Endothelial cell of umbilical vein (primary cell): ENCODE data around the gene NEK3. TPM values are rescaled to one million over a fixed set of nuclear protein-coding genes. Genes with fewer than 3 reads are reported as not detected.

Experiments used
- BruUV-seq: library from RNA; stranded (reverse); fragments of 400-500 nt; replicated peaks from 2 replicates; lab custom pipeline; 2021; lab: Mats Ljungman, UMichigan
- CTCF ChIA-PET: fragments of 300-600, 350-600 bp; sonication (Branson Sonifier 250); formaldehyde crosslinking; loops from one replicate; lab custom pipeline; 2021; ENCODE audit warnings: antibody characterized with exemption, inconsistent platforms; lab: Charles Lee
- POLR2A ChIA-PET: fragments of 300-600, 350-600 bp; sonication (Branson Sonifier 250); formaldehyde crosslinking; loops from one replicate; lab custom pipeline; 2021; ENCODE audit warnings: antibody characterized with exemption, inconsistent platforms; lab: Charles Lee
- DNase-seq: peaks from one replicate; pipeline ENCODE4 v3.0.0-alpha.2; 2011; ENCODE audit warnings: low read depth, low spot score
- FAIRE-seq: peaks from 2 replicates; lab custom pipeline; 2011; peaks lifted over from hg19 to GRCh38; lab: Jason Lieb, UNC
- H2AFZ ChIP-seq: 2 replicates; pipeline ENCODE4 v1.6.0; 2012; ENCODE audit warnings: low read depth, low read length, control low read depth, inconsistent platforms
- H3K27ac ChIP-seq: 2 replicates; pipeline ENCODE4 v1.5.1; 2011; ENCODE audit warnings: low read depth, mild to moderate bottlenecking, control low read depth, low read length, moderate library complexity; ENCODE audit not compliant: insufficient read depth
- H3K27me3 ChIP-seq, 2 experiments: 2 replicates each; pipeline versions ENCODE4 v1.6.0 to v1.6.1; 2011; ENCODE audit warnings: low read length in 2 of 2, mixed read lengths in 1 of 2; ENCODE audit not compliant: control insufficient read depth in 2 of 2, insufficient read depth in 2 of 2
- H3K36me3 ChIP-seq, 2 experiments: 2 replicates in 1 of 2; 3 replicates in 1 of 2; pipeline ENCODE4 v1.5.1; 2011; ENCODE audit warnings: low read length in 2 of 2, mild to moderate bottlenecking in 1 of 2, moderate library complexity in 1 of 2; ENCODE audit not compliant: control insufficient read depth in 2 of 2, insufficient read depth in 2 of 2; ENCODE audit errors: extremely low read depth in 1 of 2
- H3K4me1 ChIP-seq: 3 replicates; pipeline ENCODE4 v1.5.1; 2011; ENCODE audit warnings: mild to moderate bottlenecking, low read length; ENCODE audit not compliant: control insufficient read depth, insufficient read depth; ENCODE audit errors: extremely low read depth
- H3K4me2 ChIP-seq: 2 replicates; pipeline ENCODE4 v1.6.1; 2011; ENCODE audit warnings: low read length, control low read depth, mixed read lengths; ENCODE audit not compliant: insufficient read depth
- H3K4me3 ChIP-seq, 3 experiments: fragments of 200-600 bp in 1 of 3; sonication (generic), shearing (Covaris generic) in 1 of 3; replicated peaks in 1 of 3; 2 replicates each; pipeline ENCODE4 v1.5.1; 2011 to 2016; ENCODE audit warnings: control low read depth in 3 of 3, low read length in 3 of 3, mild to moderate bottlenecking in 2 of 3, inconsistent platforms in 1 of 3, low read depth in 1 of 3, moderate library complexity in 1 of 3; ENCODE audit not compliant: insufficient read depth in 1 of 3
- H3K79me2 ChIP-seq: 2 replicates; pipeline ENCODE4 v1.6.0; 2012; ENCODE audit warnings: low read length, inconsistent platforms; ENCODE audit not compliant: control insufficient read depth, insufficient read depth
- H3K9ac ChIP-seq: replicated peaks from 2 replicates; pipeline ENCODE3; 2011; ENCODE audit warnings: low read length, control low read depth; ENCODE audit not compliant: insufficient read depth; ENCODE audit errors: extremely low read depth
- H3K9me1 ChIP-seq: replicated peaks from 3 replicates; pipeline ENCODE4 v1.6.0; 2011; ENCODE audit warnings: mild to moderate bottlenecking, low read length; ENCODE audit not compliant: control insufficient read depth, insufficient read depth; ENCODE audit errors: extremely low read depth
- H3K9me3 ChIP-seq: replicated peaks from 2 replicates; pipeline ENCODE4 v1.5.1; 2012; ENCODE audit warnings: low read length, inconsistent platforms; ENCODE audit not compliant: control insufficient read depth, insufficient read depth
- H4K20me1 ChIP-seq: replicated peaks from 2 replicates; pipeline ENCODE3; 2011; ENCODE audit warnings: mild to moderate bottlenecking, low read length; ENCODE audit not compliant: control insufficient read depth, insufficient read depth; ENCODE audit errors: extremely low read depth
- EZH2 ChIP-seq: IDR thresholded peaks from 2 replicates; pipeline ENCODE4 v1.6.1; 2012; ENCODE audit warnings: borderline replicate concordance, low read depth, mild to moderate bottlenecking, moderate library complexity, low read length, inconsistent platforms; ENCODE audit not compliant: severe bottlenecking
- FOS ChIP-seq: IDR thresholded peaks from 2 replicates; pipeline ENCODE4 v1.6.1; 2011; ENCODE audit warnings: mild to moderate bottlenecking, low read length, moderate library complexity, borderline replicate concordance; ENCODE audit not compliant: insufficient read depth
- GATA2 ChIP-seq: IDR thresholded peaks from 2 replicates; pipeline ENCODE4 v1.7.0; 2011; ENCODE audit warnings: low read depth, mild to moderate bottlenecking, moderate library complexity, mixed read lengths, low read length; ENCODE audit not compliant: insufficient read length, insufficient read depth
- JUN ChIP-seq: IDR thresholded peaks from 2 replicates; pipeline ENCODE4 v1.6.1; 2011; ENCODE audit warnings: borderline replicate concordance, low read depth; ENCODE audit not compliant: insufficient read length, insufficient read depth
- MAX ChIP-seq: IDR thresholded peaks from 2 replicates; pipeline ENCODE4 v1.6.1; 2011; ENCODE audit not compliant: insufficient read depth, insufficient read length
- MYC ChIP-seq: IDR thresholded peaks from one replicate; pipeline ENCODE4 v1.6.1; 2011; ENCODE audit warnings: mild to moderate bottlenecking, low read depth, low read length
- POLR2A ChIP-seq: IDR thresholded peaks from 2 replicates; pipeline ENCODE4 v1.6.1; 2012; ENCODE audit warnings: low read depth, mild to moderate bottlenecking, control low read depth, low read length
- POLR2AphosphoS5 ChIP-seq: IDR thresholded peaks from 2 replicates; pipeline ENCODE4 v1.6.1; 2012; ENCODE audit warnings: low read depth, mild to moderate bottlenecking, control low read depth, low read length, moderate library complexity; ENCODE audit not compliant: insufficient read depth
- dilution Hi-C: fragments of 300-500 bp; cut with MboI; formaldehyde crosslinking; loops from one replicate; pipeline ENCODE4 v1.15.0; 2019; ENCODE audit warnings: low sequenced_read_pairs; ENCODE audit not compliant: extremely low pct_ligation_motif_present
- intact Hi-C: fragments of 100-400 bp; cut with micrococcal nuclease; formaldehyde crosslinking; loops from one replicate; pipeline ENCODE4 v1.10.0; 2022
- polyA plus RNA-seq, 4 experiments: library from polyadenylated mRNA; depleted of rRNA in 3 of 4; stranded (reverse) in 3 of 4; unstranded in 1 of 4; fragments of >200 nt; gene quantifications; 2 replicates each; pipeline versions ENCODE4 v1.2.1 to v1.2.3, GENCODE V29; 2011 to 2012; ENCODE audit warnings: missing spikeins in 1 of 4
- total RNA-seq: library from RNA; stranded (reverse); gene quantifications from 2 replicates; pipeline ENCODE4 v1.2.3, GENCODE V29; 2021
- TF ChIP-seq, protein P1 (sequence below), 2 donors: IDR thresholded peaks; 1 replicate in 1 of 2; 2 replicates in 1 of 2; pipeline ENCODE4 v1.5.1; 2011; ENCODE audit warnings: low read length in 2 of 2, mild to moderate bottlenecking in 2 of 2, moderate library complexity in 2 of 2, control low read depth in 1 of 2, inconsistent platforms in 1 of 2, low read depth in 1 of 2; ENCODE audit not compliant: insufficient read depth in 1 of 2; ENCODE audit errors: extremely low read depth in 1 of 2

NEK3 gene
- total and polyA plus RNA-seq, 2 donors (not counting 3 experiments of a cell fraction or from before 2014, with no cell fraction given), result 10.3 to 13.8 TPM

GRCh38 chr13:52161181-52161646 is 1.8 kb upstream of the NEK3 start:
- no TSS peak for BruUV-seq
- intact Hi-C loops (no loop called here), dilution Hi-C loops (no loop called here)
- ChIA-PET POLR2A (no interaction called here), CTCF (interaction anchor here (1.2 to 1.4 kb wide), 2 partner anchors 33 to 34 kb away, joined by 5 to 6 read pairs; no protein-coding TSS in a partner anchor)
- Histone ChIP-seq H3K9ac (no peak overlapping the region), H4K20me1 (no peaks in the 10 kb centered on the region), H3K9me1 (no peaks in the 10 kb centered on the region), H3K4me3 (no peak overlapping the region), H3K79me2 (peaks cover 2% of the 10 kb centered on the region), H3K9me3 (no peaks in the 10 kb centered on the region), H3K27ac (no peak overlapping the region), H3K27me3 (no peaks in the 10 kb centered on the region), H3K4me2 (no peak overlapping the region), H3K4me1 (peaks cover 63% of the 10 kb centered on the region), H2AFZ (no peak overlapping the region), H3K36me3 (no peaks in the 10 kb centered on the region)
- no peak for FAIRE-seq
- peak; percentile 34 for DNase-seq
- no peak for TF ChIP-seq MAX
- TF ChIP-seq POLR2AphosphoS5, result no peak
- TF ChIP-seq JUN, result no peak
- TF ChIP-seq MYC, result no peak
- no peak for TF ChIP-seq POLR2A
- TF ChIP-seq GATA2, result no peak
- TF ChIP-seq EZH2, result no peak
- TF ChIP-seq FOS, result no peak
- TF ChIP-seq, protein P1, sequence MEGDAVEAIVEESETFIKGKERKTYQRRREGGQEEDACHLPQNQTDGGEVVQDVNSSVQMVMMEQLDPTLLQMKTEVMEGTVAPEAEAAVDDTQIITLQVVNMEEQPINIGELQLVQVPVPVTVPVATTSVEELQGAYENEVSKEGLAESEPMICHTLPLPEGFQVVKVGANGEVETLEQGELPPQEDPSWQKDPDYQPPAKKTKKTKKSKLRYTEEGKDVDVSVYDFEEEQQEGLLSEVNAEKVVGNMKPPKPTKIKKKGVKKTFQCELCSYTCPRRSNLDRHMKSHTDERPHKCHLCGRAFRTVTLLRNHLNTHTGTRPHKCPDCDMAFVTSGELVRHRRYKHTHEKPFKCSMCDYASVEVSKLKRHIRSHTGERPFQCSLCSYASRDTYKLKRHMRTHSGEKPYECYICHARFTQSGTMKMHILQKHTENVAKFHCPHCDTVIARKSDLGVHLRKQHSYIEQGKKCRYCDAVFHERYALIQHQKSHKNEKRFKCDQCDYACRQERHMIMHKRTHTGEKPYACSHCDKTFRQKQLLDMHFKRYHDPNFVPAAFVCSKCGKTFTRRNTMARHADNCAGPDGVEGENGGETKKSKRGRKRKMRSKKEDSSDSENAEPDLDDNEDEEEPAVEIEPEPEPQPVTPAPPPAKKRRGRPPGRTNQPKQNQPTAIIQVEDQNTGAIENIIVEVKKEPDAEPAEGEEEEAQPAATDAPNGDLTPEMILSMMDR (IDR thresholded peaks at IDR 0.05; ENCODE audit: extremely low read depth in 1 of 2, insufficient read depth in 1 of 2, low read depth in 1 of 2, low read length in 2 of 2), result no peak
